ENCODE measurements around the gene UBIAD1. TPM values are rescaled to one million over a fixed set of nuclear protein-coding genes. Genes with fewer than 3 reads are reported as not detected.

The UBIAD1 gene
- total and polyA plus RNA-seq, 2 of the 13 experiments (the other 11 are each of a cell fraction or from before 2014, with no cell fraction given) = 16.9 to 20.4 TPM

- no TSS peak for BruUV-seq (replicated peaks)
- Histone ChIP-seq H3K9ac (ENCODE audit: insufficient read depth, low read depth, low read length) (no peak overlapping the region), H3K27ac (ENCODE audit: extremely low read length, insufficient read depth, low read length) (no peak overlapping the region), H3K36me3 (replicated peaks in 1 of 2; ENCODE audit: control insufficient read depth in 1 of 2, insufficient read depth in 2 of 2, low read length in 2 of 2) (peaks cover 11 to 31% of the 10 kb centered on the region in 2 experiments; a peak in 4 of 5 replicates), H3K4me3 (replicated peaks in 1 of 3; ENCODE audit: insufficient read depth in 1 of 3, low read depth in 2 of 3, low read length in 3 of 3) (no peak overlapping the region), H3K9me3 (ENCODE audit: low read length) (no peaks in the 10 kb centered on the region), H3K79me2 (ENCODE audit: insufficient read depth, low read length) (no peaks in the 10 kb centered on the region), H3K4me1 (ENCODE audit: insufficient read depth, low read length) (peaks cover 12% of the 10 kb centered on the region; the same call in 1 of the 2 replicates), H3K27me3 (ENCODE audit: control insufficient read depth in 1 of 2, insufficient read depth in 2 of 2, low read length in 2 of 2) (no peaks in the 10 kb centered on the region), H4K20me1 (ENCODE audit: insufficient read depth, low read length) (no peaks in the 10 kb centered on the region), H2AFZ (ENCODE audit: low read length) (no peak overlapping the region), H3K4me2 (ENCODE audit: low read depth, low read length) (no peak overlapping the region)
- ChIA-PET POLR2A (no interaction called here), CTCF (ENCODE audit: low intra/inter-chr PET ratio, low total read pairs) (no interaction called here)
- FAIRE-seq (no peak), DNase-seq (ENCODE audit: low spot score) (no peak), ATAC-seq (no peak)
- 97% methylated on average over 6 of the region's 6 CpGs for WGBS (ENCODE audit: low lambda C conversion rate)
- intact Hi-C loops (cut with micrococcal nuclease; ENCODE audit: unreplicated experiment) (no loop called here), in situ Hi-C loops (cut with HindIII; ENCODE audit: extremely low pct_ligation_motif_present, low pct_unique_long_range_greater_than_20kb) (no loop called here)
- TF ChIP-seq ZNF256 (CRISPR knock-in tag; conservative IDR thresholded peaks at IDR 0.05) (no peak), ZMYM2 (CRISPR knock-in tag; IDR thresholded peaks at IDR 0.05) (no peak), NFRKB (IDR thresholded peaks at IDR 0.05) (no peak), ZNF251 (CRISPR knock-in tag; IDR thresholded peaks at IDR 0.05) (no peak), ARID3A (IDR thresholded peaks at IDR 0.05; ENCODE audit: low read depth, low read length) (no peak), ELF3 (CRISPR knock-in tag; IDR thresholded peaks at IDR 0.05) (no peak)
Observed at GRCh38 chr1:11293856-11294255, 20.9 kb downstream of the UBIAD1 start.

- H3K27ac ChIP-seq (ENCODE audit: extremely low read length, insufficient read depth, low read length) = no peak overlapping the region
- FAIRE-seq = no peak
- H3K9me3 ChIP-seq (ENCODE audit: low read length) = no peaks in the 10 kb centered on the region
- H3K4me3 ChIP-seq (replicated peaks in 1 of 3; ENCODE audit: insufficient read depth in 1 of 3, low read depth in 2 of 3, low read length in 3 of 3) = no peak overlapping the region
- no peak overlapping the region for H3K9ac ChIP-seq (ENCODE audit: insufficient read depth, low read depth, low read length)
- no TSS peak for BruUV-seq (replicated peaks)
- 86% methylated on average over 8 of the region's 8 CpGs for WGBS (ENCODE audit: low lambda C conversion rate)
- no peaks in the 10 kb centered on the region for H4K20me1 ChIP-seq (ENCODE audit: insufficient read depth, low read length)
- ChIA-PET CTCF (ENCODE audit: low intra/inter-chr PET ratio, low total read pairs) (no interaction called here), POLR2A (no interaction called here)
- in situ Hi-C loops (cut with HindIII; ENCODE audit: extremely low pct_ligation_motif_present, low pct_unique_long_range_greater_than_20kb) = no loop called here
- H3K36me3 ChIP-seq (replicated peaks in 1 of 2; ENCODE audit: control insufficient read depth in 1 of 2, insufficient read depth in 2 of 2, low read length in 2 of 2) = peaks cover 11 to 27% of the 10 kb centered on the region in 2 experiments; a peak in 4 of 5 replicates
- H3K27me3 ChIP-seq (ENCODE audit: control insufficient read depth in 1 of 2, insufficient read depth in 2 of 2, low read length in 2 of 2) = no peaks in the 10 kb centered on the region
- intact Hi-C loops (cut with micrococcal nuclease; ENCODE audit: unreplicated experiment) = no loop called here
- H2AFZ ChIP-seq (ENCODE audit: low read length) = no peak overlapping the region
- no peak for ATAC-seq
- H3K4me1 ChIP-seq (ENCODE audit: insufficient read depth, low read length) = peaks cover 12% of the 10 kb centered on the region; the same call in 1 of the 2 replicates
- no peaks in the 10 kb centered on the region for H3K79me2 ChIP-seq (ENCODE audit: insufficient read depth, low read length)
- no peak for DNase-seq (ENCODE audit: low spot score)
- H3K4me2 ChIP-seq (ENCODE audit: low read depth, low read length) = no peak overlapping the region
- no peak for TF ChIP-seq IRF9 (CRISPR knock-in tag; IDR thresholded peaks at IDR 0.05; ENCODE audit: borderline replicate concordance)
- no peak for TF ChIP-seq SAFB2 (CRISPR knock-in tag; IDR thresholded peaks at IDR 0.05; ENCODE audit: borderline replicate concordance, low read depth)
- no peak for TF ChIP-seq SP4 (CRISPR knock-in tag; IDR thresholded peaks at IDR 0.05)
- TF ChIP-seq UBTF (CRISPR knock-in tag; IDR thresholded peaks at IDR 0.05) = no peak
- no peak for TF ChIP-seq MNT (IDR thresholded peaks at IDR 0.05)
Observed at GRCh38 chr1:11294951-11295350, 22.0 kb downstream of the UBIAD1 start.

Data from HepG2 (cell line).